GM21737 (cell line): ENCODE data around the gene FOXJ1.

ENCODE experiments used
- ATAC-seq: cut with Tn5 transposase; IDR thresholded peaks from one replicate; pipeline ENCODE4 v1.9.1; 2021; ENCODE audit warnings: mild to moderate bottlenecking, moderate library complexity; ENCODE audit not compliant: unreplicated experiment

Gene FOXJ1

DNA sequence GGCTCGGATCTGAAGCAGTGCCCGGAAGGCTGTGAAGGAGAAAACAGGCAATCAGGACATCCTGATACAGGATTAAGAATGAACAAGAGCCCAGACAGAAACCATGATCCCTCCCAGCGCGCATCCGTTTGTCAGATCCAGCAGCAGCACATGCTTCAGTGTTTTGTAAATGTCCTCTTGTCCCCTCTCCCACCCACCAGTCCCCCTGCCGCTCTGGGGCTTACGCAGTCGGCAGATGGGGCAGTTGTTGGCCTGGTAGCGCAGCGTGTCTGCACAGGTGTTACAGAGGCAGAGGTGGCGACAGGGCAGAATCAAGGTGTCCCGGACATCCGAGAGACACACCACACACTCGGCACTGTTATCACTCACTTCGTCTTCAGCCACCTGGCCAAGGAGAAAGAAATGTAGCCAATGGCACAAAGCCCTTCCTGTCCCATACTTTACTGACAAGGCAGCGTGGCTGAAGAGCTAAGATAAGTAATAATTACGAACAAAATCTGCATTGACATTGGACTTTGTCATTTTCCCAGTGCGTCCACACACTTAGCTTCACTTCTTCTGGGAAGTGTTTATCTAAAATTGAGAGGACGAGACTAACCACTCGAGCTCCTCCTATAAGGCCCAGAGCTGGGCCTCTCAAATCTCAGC, 20.7 kb upstream of the FOXJ1 start:
- ATAC-seq: no peak

DNA sequence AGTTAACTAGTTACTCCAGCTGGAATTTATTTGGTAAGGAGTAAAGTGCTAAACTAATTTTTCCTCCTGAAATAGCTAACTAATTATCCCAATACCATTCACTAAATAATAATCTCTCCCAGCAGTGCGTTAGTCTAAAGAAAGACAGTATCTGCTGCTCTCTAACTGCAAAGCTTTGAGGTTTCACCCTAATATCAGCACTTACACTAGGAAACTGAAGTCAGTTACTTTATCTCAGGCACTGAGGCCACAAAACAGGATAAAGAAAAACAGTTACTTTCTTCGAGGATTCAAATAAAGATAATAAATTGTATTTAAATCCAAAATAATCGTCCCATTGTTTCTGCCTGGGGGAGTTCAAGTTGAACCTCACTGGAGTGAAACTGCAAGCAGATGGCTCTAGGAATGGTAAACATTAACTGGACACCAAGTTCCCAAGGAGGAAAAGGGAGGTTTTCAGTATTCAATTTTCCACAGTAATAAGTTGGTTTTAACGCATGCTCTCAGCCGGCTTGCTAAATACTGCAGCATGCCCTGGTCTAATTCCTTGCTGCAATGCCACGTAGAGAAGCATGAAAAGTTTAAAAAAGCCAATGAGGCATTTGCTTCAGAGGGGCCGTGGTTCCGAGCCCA, 20.0 kb upstream of the FOXJ1 start:
- no peak for ATAC-seq

DNA sequence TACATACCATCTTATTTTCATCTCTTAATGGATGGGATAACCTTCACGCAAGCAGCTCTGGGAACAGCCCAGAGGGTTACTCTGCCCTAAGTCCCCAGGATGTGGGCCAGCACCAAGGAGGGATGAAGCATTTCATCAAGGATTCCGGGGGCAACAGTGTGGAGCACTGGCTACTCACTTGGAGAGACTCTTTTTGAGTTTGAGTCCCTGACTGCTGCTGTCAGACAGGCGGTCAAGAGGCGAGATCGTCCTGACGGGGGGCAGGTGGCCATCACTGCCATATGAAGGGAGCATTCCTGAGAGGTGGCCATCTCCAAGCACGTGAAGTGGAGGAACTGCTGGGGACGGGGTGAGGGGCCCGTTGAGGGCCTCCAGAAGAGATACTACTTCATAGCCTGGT, 18.1 kb upstream of the FOXJ1 start:
- ATAC-seq: no peak

DNA sequence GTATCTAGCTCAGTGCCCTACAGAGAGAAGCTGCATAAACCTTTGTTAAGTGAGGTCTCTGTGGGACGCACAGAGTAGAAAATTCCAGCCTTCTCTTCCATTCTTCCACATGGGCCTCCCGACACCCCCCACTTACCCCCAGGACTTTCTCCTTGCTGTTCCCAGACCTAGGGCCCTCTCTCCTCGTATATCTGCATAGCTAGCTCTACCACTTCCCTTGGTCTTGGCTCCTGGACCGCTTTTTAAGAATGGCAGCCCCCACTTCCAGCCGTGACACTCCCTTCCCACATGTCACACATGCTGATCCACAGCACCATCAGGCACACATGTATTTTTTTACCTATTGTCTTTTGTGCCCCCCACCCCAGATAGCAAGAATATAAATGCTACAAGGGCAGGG, 16.7 kb upstream of the FOXJ1 start:
- ATAC-seq: no peak

DNA sequence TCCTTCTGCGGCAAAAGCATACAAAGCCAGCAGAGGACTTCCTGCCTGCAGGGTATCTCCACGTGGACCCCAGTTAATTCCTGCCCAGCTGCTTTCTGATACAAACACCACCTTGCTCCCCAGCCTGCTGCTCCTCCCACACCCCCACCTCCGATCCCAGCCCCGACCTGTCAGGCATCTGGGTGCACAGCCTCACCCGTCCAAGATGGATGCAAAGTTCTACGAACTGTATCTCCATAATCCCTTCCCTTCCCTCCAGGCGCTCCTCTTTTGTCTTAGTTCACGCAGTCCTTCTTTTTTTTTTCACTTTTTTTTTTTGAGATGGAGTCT, 15.6 kb upstream of the FOXJ1 start:
- no peak for ATAC-seq

DNA sequence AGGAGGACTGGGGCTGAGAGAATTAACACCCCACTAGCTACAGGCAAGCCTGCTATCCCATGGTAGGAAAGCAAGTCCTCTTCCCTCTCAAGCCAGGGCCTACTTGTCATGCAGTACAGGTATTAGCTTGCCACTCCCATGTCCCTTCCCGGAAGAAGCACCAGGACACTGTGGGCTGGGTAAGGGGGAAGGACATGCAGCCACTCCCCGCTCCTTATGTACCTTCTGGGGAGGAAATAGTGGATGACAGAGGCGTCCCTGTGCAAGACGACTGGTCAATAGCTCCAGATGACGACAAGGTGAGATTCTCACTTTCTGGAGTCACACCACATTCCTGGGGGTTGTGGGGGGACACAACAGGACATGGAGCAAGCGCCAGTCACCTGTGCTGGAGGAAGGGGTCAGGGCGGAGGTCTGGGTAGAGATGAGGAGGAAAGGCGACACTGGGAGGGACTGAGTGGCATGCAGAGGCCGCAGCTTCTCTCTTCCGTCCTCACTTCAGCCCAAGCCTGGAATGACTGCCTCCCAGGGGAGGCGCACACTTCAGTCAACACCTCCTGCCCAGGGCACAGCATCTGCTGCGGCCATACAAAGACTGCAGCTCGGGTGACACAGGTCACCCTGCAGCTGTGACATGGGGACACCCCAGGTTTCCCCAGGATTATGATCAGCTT, 15.1 kb upstream of the FOXJ1 start:
- ATAC-seq: no peak

DNA sequence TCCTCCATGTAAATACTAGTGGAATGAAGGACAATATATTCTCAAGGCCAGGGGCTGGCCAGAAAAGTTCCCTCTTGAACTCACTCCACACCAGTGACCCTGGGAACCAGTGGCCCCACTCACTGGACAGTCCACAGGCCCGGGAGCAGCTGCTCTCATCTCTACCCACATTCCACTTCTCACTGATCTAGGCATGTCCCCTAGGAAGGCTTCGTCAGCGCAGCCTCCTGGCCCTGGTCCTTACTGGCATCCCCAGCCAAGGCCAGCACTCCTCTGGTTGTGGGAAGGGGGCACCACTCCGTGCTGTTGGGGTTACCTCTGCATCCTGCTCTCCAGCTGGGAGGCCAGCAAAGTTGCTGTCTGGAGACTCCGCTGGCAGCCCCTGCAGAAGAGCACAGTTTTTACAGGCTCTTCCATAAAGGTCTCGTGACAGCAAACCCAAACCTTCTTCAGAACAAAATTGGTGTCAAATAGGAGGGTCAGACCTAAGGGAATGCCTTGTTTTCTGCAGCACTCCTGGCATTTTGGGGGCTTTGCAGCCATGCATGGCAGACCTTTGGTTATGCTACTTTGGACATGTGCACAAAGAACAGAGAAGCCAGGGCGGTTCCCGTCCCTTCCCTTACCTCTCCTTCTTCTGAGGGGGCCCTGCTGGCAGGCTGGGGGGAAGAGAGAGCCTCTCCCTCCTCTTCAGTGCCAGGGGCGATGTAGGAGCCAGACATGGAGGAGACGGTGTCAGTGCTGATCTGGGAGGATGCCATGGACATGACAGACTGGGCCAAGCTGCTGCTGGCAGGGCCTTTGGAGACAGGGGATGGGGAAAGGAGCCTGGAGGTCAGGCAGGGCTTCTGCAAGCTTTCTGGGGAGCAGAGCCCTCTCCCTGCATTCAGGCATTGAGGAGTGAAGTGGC, 14.1 kb upstream of the FOXJ1 start:
- ATAC-seq: no peak

DNA sequence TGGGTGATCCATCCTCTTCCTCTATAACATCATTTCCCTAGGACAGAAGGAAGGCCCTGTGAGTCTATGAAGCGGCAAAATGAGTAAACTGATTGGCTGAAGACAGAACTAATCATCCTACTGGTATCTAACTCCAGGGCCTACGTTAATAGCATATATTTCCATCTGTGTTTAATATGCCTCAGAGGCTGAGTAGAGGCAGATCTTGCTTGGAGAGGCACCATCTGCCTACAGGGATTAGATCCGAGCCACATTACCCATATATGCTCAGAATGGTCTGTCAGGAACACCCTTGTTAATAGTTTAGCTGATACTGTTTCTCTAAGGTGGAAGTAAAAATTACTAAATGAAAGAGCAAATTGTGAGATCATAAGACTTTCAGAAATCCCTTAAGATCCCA, 13.2 kb upstream of the FOXJ1 start:
- no peak for ATAC-seq

DNA sequence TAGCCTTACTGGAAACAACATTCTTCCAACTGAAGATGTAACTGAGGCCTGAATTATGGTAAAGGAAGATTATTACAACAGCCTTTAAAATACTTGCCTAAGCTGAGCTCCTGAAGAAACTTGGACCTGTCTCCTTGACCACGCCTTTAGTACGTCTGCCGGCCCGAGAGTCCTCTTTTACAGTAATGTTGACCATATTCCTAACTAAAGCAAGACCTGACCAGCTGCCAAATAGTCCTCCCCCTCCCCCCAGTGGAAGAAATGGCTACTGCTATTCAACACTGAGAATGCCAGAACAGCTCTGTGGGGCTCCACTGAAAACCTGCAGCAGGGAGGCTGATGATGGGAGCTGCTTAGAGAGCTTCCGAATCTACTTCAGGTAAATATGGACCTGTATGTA, 12.6 kb upstream of the FOXJ1 start:
- ATAC-seq: no peak

DNA sequence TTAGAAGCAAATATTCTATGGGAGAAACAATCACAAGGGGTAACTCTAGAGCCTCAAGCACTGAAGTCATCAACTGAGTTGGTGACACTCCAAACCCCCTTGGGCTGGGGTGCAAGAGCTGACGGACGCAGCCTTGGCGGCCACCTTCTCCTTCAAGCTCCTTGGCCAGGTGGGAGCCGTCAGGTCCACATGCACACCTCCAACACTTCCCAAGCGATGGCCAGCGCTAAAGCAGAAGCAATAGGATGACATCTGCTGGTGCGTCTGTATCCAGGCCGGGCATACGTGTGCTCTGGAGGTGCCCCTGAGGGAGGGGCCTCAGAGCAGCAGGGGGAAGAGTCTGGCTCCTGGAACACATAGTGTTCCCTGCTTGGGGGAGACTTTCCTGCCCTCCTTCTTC, 12.2 kb upstream of the FOXJ1 start:
- no peak for ATAC-seq

DNA sequence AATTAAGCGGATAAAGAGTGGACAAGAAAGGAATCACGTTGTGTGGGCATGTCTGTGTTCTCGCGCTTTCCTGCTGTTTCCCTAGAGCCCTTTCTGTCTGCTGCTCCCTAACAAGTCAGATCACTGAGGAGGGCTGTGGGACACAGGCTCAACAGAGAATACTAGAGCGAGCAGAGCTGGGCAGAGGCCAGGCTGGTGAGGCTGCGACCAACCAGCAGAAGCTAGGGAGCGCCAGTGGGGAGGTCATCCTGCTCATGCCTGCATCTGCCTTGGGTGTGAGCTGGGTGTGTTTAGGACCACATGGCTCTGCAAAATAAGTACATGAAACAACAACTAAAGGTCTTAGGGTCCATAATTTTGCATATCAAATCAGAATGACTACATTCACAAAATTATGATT, 11.5 kb upstream of the FOXJ1 start:
- ATAC-seq: no peak

DNA sequence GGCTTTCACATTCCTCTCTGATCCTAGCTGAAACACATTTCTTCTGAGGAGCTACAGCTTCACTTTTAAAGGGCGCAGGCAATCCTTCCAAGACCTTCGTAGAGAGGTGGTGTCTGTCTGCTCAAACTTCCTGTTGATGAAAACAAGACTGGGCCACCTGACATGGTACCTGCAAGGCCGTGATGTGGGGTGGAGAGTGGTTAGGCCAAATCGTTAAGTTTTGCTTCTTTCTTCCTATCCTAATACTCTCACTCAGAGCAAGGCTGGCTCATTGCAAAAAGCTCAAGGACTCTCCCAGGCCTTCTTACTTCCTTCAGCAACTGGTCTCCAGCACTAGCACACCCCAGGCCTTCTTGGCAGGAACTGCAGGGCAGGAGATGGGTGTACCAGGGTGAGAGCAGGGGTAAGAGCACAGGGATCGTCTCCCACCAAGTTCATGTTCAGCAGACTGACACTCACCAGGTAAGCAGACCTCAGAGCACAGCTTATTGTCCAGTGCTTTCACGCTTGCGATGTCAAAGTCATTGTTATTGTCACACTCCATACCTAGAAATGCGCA, 10.9 kb upstream of the FOXJ1 start:
- no peak for ATAC-seq

DNA sequence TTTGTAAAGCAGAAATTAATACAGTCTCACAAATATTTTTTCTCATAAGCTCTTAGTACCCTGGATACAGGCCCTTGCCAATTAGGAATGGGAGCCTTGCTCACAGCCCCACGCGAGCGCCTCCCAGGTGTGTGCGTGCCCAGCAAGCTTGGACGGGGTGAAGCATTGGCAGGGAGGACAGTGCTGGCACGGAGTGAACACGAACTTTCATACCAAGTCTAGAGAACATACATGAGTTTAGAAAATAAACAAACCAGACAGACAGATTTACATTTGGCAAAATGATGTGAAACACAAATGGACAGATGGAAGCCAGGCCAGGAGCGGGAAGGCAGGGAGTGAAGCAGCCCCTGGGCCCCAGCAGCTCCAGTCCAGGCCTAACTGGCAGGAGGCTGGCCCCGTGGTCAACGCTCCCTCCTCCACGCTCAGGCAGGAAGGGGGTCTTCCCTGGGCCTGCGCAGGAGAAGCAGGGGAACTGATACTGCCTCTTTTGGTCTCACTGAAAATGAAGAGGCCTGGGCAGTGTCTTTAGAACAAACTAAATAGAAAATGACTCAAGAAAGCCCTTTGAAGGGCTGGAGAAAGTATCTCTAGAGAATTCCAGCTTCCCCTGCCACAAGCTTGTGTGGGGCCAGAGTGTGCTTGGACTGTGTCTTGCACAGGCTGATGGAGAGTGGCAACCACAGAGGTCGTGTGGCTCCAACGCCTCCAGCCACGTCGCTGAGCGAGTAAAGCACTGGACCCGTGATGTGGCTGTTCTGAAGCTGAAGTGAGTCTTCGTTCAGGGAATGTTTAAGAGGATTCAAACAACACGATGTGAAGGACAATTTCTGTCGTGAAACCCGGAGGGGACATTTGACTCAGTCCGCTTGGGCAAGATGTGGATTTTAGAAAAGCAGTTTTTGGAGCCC, 9.9 kb upstream of the FOXJ1 start:
- no peak for ATAC-seq

DNA sequence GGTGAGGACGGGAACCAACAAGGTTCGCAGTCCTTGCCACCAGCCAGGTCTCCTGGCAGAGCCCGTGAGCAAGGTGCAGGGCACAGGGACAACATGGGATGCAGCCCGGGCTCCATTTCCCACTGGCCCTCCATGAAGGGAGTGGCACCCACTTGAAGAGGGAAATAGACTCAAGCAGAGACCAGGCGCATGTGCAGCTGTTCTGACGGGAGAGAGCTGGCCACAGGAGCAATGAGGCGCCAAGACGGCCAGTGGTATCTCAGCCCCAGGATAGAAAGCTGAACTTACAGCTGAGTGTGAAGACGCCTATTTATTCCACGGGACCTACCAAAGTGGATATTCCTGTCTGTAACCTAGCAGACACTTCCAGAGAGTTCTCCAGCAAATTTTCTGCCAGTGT, 8.2 kb upstream of the FOXJ1 start:
- no peak for ATAC-seq

DNA sequence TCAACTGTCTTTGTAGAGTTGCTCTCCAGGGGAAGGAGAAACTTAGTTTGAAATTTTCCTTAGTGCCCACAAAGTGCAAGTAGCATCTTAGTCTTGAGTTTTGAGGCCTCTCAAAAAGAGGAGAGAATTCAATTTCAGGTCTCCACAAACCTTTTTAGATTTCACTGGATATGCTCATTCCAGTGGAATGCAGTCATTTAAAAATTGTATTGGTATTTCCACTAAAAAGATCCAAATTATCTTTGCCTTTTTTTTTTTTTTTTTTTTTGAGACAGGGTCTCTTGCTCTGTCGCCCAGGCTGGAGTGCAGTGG, 6.9 kb upstream of the FOXJ1 start:
- ATAC-seq: no peak

DNA sequence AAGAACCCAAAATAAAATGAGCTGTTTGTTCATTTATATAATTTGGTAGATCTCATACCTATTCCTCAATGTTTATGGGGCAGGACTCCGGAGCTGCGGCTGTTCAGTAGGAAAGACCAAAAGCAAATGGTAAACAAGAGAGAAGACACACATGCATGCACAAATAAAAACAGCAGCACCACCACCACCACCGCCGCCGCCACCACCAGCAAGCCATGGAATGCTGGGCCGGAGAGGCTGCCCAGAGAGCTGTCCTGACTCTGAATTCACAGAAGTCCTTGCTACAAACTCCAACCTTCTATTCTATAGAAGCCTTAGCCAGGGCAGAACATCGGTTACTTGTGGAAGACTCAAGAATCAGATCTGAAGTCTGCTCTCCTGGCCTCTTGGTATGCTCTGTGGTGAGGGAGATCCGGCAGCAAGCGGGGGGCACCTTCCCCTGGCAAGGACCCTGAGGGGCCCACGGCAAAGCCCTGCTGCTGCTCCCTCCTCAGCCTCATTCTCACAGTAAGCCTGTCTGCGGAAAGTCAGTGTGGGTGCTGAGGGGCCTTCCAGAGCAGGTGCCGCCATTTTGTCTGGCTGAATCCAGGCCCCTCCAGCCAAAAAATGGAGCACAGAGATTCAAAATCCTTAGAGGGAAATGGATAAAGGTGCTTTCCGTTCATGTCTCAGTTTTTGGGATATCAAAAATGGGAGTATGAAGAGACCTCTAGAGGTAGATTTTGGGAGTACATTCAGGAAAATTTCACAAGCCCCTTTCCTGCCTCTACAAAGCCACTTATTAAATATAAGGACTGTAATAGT, 6.4 kb upstream of the FOXJ1 start:
- no peak for ATAC-seq

DNA sequence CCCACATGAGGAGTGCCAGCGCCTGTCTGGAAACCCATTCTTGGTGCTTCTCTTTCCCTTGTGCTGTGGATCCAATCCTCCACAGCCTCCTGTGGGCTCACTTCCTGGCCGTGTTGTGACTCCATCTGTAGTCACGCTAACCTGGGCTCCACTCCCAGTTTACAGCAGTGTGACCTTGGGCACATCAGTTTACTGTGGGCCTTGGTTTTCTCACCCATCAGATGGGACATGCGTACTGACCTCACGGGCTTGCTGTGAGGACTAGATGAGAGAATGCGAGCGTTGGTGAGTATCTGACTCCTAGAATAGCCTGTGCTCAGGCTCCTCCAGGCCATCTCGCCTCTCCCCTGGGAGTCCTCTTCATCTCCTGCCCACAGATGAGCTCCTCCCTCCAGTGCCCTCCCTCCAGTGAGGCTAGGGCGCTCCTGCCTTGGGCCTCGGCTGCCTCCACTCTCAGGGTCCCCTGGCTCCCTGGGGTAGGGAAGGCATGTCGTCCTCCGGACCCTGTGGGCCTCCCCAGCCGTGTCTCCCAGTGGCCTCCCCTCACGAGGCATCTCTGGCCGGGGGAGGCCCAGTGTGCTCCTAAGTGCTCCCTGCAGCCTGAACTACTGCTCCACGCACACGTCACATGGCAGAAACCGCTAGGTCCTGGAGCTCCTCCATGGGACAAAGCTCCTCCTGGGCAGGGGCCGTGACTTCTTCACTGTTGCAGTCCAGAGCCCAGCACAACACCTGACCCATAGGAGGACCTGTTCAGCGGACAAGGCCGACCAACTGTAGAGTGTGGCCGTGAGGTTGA, 5.2 kb upstream of the FOXJ1 start:
- no peak for ATAC-seq

DNA sequence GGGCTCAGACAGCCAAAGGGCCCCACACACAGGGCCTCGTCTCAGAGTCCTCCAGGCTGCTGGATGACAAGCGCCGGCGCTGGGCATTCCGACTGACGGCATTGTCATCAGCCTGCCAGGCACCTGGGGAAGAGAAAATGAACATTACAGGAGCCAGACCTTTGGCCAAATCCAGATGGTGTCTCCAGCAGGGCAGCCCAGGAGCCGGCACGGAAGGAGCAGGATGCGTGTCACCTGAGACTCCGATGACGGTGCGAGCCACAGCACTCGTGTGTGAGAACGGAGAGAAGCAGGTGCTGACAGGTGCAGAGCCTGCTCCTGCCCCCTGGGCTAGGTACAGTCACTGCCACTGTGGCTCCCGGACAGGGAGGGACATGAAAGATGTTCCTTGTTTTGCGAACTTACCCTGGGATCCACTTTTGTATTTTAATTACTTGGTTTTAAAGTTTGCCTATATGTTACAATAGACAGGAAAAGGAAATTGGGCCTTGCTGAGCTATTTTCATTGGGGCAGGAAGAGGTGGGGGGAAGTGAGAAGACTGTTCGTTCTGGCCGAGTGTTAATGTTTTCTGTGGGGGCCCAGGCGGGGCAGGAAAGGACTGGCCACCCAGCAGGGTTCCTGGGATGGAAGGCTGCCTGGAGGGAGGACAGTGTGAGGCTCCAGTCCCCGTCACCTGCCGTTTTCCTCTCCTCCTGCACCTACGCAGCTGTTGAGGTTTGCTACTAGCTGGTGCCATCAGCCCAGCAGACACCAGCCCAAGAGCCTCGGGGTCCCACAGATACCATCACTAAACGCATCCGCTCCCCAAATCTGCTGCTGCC, 4.4 kb upstream of the FOXJ1 start:
- no peak for ATAC-seq
